ENCODE data around the gene ASB8.
A peak's percentile ranks its signal among the peaks of the same experiment; 100 is the strongest.

The ASB8 gene

DNA sequence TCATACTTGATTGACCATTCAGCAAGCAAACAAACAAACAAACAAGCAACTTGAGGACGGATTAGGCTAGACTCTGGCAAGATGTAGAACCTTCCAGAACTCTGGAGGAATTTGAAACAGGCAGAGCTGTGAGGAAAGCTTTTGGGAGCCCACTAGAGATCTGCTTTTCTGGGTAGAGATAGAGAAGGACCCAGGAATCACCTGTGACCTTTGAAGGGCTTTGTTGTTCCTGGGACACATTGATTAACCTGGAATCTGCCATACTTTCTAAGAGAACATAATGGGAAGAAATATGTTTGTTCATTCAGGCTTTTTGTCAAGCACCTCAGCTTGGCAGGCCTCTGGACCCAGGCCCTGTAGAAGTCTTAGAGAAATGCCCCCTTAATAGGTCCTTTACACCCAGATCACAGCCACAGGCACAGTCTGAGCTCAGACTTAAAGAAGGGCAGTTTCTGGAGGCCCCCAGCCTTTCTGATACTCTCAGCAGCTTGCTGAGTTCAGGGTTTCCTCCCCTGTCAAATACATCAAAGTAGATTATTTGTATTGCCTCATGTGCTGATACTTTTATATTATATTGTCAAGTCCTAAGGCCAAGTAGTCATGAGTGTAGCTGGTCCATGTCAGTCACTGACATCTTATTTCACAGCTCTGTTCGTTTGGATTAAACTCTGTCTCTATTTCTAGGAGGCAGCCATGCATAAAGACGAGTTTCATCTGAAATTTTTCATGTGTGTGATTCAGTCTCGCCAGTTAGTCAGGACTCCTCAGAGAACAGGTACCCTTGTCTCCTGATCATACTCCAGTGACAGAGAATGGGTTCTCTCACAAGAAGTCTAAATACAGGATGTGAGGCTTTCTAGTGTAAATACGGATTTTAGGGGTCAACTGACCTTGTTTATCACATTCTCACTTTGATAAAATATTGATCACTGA lies 50.4 kb downstream of the ASB8 start:
- TF ChIP-seq, protein P1, sequence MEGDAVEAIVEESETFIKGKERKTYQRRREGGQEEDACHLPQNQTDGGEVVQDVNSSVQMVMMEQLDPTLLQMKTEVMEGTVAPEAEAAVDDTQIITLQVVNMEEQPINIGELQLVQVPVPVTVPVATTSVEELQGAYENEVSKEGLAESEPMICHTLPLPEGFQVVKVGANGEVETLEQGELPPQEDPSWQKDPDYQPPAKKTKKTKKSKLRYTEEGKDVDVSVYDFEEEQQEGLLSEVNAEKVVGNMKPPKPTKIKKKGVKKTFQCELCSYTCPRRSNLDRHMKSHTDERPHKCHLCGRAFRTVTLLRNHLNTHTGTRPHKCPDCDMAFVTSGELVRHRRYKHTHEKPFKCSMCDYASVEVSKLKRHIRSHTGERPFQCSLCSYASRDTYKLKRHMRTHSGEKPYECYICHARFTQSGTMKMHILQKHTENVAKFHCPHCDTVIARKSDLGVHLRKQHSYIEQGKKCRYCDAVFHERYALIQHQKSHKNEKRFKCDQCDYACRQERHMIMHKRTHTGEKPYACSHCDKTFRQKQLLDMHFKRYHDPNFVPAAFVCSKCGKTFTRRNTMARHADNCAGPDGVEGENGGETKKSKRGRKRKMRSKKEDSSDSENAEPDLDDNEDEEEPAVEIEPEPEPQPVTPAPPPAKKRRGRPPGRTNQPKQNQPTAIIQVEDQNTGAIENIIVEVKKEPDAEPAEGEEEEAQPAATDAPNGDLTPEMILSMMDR (IDR thresholded peaks at IDR 0.05; ENCODE audit: low read depth, low read length, missing control alignments) = no peak
- peak overlapping the region; percentile 81 for H3K4me3 ChIP-seq (replicated peaks; ENCODE audit: low read depth, low read length)
- DNase-seq (ENCODE audit: extremely low read depth, low read depth) = no peak

DNA sequence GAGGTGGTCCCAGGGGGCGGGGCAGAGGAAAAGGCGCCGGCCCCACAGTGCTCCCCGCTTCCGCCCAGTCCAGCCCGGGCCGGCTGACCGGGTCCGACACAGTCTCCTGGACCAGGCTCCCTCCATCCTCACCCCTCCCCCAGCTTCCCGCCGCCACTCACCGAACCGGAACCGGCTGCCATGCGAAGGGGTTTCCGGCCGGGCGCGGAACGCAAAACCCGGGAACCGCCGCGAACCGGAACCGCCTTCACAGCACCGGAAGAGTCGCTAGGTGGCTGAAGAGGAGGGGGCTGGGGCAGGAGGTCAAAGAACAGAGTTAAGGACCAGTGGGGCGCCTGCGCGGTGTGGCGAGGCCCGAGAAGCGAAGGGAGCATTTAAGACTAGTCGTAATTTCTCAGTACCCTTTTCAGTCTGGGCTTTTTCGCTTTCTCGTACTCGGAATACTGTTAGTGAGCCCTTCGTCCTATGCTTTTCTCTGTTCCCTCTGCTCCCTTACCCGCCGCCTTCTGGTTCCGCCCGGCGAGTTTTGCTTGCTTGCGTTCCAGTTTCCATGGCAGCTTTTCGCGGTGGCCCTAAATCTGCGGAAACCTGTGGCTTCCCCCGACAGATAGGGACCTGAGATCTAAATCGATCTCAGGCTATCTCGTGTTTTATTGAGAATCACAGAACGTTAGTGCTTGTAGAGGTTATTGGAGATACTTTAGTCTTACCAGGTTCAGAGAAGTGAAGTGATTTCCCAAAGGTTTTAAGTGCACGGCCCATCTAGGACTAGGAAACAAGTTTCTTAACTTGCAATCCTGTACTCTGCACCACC lies 51.2 kb downstream of the ASB8 start, which contains the start of gene SENP1:
Gene SENP1 (minus strand): TSS at position 213 of the 814 bp plus-strand sequence. CDS start 4,607 bp downstream, outside the sequence.
- H3K4me3 ChIP-seq (replicated peaks; ENCODE audit: low read depth, low read length) = peak within 1 kb of the TSS; percentile 81
- TF ChIP-seq, protein P1 (IDR thresholded peaks at IDR 0.05; ENCODE audit: low read depth, low read length, missing control alignments) = no peak
- DNase-seq (ENCODE audit: extremely low read depth, low read depth) = peak; percentile 61

DNA sequence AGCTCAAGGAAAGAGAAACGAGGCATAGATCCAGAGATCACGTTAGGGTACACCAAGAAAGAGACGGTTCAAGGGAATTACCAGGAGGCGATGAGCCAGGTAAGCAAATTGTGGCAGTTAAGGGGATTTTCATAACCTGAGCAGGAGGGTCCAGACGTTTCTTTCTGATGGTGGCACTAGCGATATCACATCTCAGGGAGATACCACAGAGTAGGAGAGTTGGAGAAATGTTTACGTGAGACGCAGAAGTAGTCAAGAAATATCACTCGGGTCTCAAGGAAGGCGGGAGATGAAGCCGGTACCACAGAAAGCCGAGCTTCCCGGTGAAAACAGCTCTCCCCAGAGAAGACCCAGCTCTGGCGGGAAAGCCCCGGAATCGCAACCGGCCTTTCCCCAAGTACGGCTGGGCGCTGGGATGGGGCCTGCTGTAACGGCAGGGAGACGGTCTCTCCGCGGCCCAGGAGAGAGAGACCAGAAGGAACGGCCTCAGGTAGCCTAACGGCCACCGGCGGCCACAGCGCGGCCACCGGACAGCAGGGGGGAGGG lies 51.9 kb downstream of the ASB8 start:
- DNase-seq (ENCODE audit: extremely low read depth, low read depth) = no peak
- peak overlapping the region; percentile 81 for H3K4me3 ChIP-seq (replicated peaks; ENCODE audit: low read depth, low read length)
- TF ChIP-seq, protein P1 (IDR thresholded peaks at IDR 0.05; ENCODE audit: low read depth, low read length, missing control alignments) = no peak

DNA sequence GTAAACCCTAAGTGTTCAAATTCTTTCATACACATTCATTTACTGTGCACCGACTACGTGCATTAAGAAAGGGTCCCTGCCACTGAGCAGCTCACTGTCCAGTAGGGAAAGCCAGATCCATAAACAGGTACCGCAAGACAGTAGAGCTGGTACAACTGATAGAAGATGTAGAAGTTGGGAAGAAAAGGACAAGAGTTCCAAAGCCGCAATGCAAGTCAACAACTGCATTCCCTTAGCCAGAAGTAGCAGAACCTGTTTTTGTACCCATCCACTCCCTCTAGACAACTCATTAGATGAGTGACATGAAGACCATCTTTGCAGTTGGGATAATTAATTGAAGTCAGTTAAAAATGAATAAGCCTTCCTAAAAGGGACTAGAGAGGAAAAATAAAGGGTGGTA lies 52.8 kb downstream of the ASB8 start:
- TF ChIP-seq, protein P1 (IDR thresholded peaks at IDR 0.05; ENCODE audit: low read depth, low read length, missing control alignments) = no peak
- no peak for DNase-seq (ENCODE audit: extremely low read depth, low read depth)
- peak overlapping the region; percentile 81 for H3K4me3 ChIP-seq (replicated peaks; ENCODE audit: low read depth, low read length)

Data from HFF-Myc (cell line).